Fibroblast of skin of abdomen (primary cell): ENCODE results near the gene PNPLA4. TPM values are rescaled to one million over a fixed set of nuclear protein-coding genes. Genes with fewer than 3 reads are reported as not detected.

Experiments used
- DNase-seq: peaks from one replicate; pipeline ENCODE4 v3.0.0-alpha.2; 2013
- polyA plus RNA-seq, 2 experiments: library from polyadenylated mRNA; unstranded; fragments of 120-200 nt; gene quantifications; one replicate each; pipeline ENCODE4 v1.2.1, GENCODE V29; 2013; ENCODE audit not compliant: insufficient read length in 2 of 2

The PNPLA4 gene, protein sequence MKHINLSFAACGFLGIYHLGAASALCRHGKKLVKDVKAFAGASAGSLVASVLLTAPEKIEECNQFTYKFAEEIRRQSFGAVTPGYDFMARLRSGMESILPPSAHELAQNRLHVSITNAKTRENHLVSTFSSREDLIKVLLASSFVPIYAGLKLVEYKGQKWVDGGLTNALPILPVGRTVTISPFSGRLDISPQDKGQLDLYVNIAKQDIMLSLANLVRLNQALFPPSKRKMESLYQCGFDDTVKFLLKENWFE
- polyA plus RNA-seq (2013, experiment 1 of 2; ENCODE audit: insufficient read length) = 10.7 TPM
- 12.7 TPM for polyA plus RNA-seq (2013, experiment 2 of 2; ENCODE audit: insufficient read length)

DNA sequence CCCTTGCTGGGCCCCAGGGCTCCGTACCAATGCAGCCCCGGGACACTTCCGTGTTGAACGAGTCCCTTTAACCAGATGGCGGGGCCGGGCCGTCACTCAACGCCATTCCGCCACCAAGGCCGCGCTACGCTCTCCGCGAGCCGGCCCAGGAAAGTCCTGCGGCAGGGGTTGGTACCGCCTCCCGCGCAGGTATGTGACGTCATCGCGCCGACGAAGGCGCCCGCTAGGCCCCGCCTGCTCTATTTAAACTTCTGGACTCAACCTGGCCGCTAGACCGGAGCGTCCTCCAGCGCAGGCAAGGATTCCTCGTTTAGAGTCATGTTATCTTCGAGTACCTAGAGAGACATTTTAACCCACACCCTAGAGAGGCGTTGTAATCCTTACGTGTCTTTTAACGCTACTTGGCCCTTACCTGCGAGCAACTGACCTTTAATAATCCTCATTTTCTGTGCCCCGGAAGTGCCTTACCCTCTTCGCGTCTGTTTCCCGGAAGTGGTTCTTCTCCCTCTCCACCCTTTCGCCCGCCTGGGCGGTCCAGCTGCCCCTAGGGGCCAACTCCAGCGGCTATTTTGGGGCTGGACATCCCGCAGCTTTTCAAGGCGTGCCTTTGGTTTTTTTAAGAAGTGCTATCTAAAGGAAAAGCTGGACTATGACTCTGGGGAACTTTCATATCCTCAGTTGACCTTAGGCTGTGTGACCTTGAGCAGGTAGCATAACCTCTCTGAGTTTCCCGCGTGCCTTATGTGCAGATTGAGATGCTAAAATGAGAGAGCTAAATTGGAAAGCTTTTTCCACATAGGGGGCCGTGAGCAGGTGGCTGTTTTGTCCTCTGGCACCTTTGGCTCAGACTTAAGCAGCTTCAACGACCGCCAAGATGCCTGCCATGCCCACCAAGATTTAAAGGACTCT lies at the start of gene PNPLA4:
PNPLA4 (minus strand) TSS at position 155 of the 909 bp plus-strand sequence. CDS start 1,294 bp downstream, outside the sequence.
- DNase-seq = peak; percentile 69

DNA sequence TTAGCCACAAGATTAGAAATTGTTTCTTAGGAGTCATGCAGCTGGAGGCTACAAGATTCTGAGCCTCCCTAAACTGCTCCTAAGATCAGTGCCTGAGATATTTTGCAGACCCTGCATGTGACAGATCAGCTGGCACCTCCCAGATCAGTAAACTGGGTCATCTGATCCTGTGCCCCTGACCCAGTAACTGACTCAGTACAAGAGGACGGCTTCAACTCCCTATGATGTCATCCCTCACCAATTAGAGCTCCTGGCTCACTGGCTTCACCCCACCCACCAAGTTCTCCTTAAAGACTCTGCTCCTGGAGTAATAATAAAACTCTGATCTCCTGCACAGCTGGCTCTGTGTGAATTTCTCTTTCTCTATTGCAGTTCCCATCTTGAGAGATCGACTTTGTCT lies 45.4 kb upstream of the PNPLA4 start:
- no peak for DNase-seq

- no peak for DNase-seq
Observed at GRCh38 chrX:7970428-7970827, 43.2 kb upstream of the PNPLA4 start.

GRCh38 chrX:7965436-7965835 lies 38.2 kb upstream of the PNPLA4 start:
- DNase-seq = no peak

DNA sequence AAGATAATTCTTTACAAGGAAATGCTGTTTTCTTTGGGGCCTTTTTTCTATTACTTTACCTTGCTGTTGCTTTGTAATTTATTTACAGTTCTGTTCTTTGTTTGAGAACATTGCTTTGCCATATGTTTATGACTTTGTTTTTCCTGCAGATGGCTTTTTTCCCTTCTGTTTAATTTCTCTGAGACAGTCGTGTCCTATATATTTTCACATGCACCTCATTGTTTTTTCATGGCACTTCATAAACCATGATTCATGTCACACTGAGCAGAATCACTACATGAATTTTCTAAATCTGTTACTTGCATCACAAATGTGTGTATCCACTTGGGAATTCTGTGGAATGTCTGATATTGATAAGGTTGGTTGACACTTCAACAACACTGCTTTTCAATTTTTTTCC lies 33.0 kb upstream of the PNPLA4 start:
- DNase-seq = no peak

GRCh38 chrX:7953446-7953845 lies 26.2 kb upstream of the PNPLA4 start:
- no peak for DNase-seq

DNA sequence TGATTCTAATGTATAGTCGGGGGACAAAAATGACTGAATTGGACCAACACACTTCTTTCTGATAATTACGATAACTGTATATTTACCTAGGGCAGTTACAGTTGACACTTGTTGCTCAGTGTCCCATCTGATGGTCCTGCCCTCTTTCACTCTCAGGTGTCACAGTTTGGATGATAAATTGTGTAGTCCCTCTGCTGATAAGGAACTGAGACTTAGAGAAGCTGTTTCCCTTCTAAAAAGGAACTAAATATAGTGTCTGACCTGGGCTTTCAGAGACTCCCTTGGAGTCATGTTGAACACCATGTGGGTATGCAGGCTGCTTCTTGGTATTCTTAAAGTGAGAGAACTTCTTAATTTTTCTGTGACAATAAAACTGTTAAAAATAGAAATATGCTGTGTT lies 23.7 kb upstream of the PNPLA4 start:
- DNase-seq = no peak

DNA sequence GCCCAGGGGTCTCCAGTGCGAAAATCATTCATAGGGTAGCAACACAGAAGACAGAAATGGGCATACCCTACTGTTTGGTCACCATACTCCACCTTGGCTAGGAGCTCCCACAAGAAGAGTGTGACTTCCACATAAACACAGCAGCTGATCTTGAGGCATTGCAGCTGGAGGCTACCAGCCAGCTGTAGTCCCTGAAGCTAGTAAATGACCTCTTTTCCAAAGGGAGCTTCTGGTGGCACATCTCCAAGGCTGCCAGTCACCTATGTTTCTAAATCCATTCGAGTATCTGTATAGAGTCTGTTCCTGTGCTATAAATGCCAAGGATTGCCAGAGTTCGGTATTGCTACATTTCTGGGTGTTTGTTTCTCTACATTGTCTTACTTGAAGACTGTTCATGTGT lies 21.3 kb upstream of the PNPLA4 start:
- no peak for DNase-seq

- no peak for DNase-seq
Observed at GRCh38 chrX:7946960-7947359, 19.7 kb upstream of the PNPLA4 start.

DNA sequence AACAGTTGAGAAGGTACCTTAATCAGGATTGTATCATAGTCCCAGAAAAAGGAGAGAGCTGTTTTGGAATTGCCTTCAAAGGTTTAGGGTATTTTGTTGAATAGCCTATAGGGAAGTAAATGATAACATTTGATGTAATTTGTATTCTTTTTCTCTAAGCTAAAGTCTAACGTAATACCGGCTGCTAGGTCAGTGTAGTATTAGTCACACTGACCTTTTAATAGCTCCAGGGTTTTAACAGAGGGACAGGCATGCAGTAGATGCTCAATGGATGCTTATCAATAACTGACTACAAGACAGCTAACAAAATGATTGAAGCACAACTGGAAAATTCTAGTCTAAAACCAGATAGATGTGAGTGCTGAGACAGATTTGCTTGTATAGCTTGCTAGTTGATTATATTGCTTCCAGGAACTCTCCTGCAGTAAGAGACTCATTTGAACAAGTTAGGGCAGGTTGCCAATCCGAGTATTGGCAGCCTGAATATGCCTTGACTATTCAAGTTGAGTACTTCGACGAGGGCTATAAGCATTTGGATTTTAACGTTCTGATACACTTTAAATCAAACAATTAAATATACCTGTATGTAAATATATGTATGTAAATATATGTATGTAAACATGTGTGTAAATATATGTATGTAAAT lies 16.5 kb upstream of the PNPLA4 start:
- DNase-seq = no peak

- DNase-seq = peak; percentile 11
Observed at GRCh38 chrX:7941390-7942042, 14.3 kb upstream of the PNPLA4 start.

- DNase-seq = no peak
Observed at GRCh38 chrX:7934026-7934425, 6.8 kb upstream of the PNPLA4 start.

DNA sequence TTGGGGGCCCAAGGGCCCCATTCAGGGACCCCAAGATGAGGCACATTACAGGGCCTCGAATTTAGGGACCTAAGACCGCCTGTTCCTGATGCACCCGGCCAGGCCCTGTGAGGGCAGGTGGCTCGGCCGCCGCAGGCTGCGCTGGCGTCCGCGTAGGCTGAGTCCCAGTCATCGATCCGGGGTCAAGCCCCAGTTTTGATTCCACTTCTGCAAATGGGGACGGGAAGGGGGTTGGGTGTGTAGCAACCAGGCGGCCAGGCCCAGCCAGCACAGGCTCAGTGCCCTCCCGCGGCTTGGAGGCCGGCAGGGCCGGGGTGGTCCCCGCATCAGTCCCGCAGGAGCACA lies 327 bp downstream of the PNPLA4 start:
- DNase-seq = no peak

- peak; percentile 10 for DNase-seq
Observed at GRCh38 chrX:7926501-7926900, 712 bp downstream of the PNPLA4 start.

DNA sequence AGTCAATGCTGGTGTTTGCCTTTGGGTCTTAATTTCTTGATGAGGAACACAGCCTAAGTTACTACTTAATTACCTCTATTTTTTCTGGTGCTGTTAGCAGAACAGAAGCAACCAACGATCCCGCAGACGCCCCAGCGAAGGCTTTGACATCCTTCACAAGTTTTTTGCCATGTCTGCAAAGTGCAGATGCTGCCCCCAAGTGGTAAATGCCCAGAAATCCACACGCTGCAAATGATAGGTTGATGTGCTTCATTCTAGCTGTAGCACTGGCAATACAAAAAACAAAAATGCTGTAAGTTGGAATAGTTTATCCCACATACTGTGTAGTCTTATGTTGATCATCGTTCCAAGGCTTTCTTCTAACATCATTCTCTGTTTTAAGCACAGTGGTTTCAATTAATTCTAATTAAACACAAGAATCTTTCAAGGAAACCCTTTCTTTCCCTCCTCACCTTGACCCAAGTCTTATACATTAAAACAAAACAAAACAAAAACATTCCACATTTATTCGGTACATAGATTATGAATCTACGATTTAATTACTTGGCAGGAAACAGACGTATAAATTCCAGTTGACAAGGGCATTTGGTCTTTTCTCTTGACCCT lies 1.2 kb downstream of the PNPLA4 start:
- DNase-seq = peak; percentile 61

- DNase-seq = no peak
Observed at GRCh38 chrX:7921750-7922149, 5.5 kb downstream of the PNPLA4 start.

GRCh38 chrX:7908821-7909220 lies 18.4 kb downstream of the PNPLA4 start:
- DNase-seq = no peak

GRCh38 chrX:7904562-7904961 lies 22.7 kb downstream of the PNPLA4 start:
- DNase-seq = no peak

DNA sequence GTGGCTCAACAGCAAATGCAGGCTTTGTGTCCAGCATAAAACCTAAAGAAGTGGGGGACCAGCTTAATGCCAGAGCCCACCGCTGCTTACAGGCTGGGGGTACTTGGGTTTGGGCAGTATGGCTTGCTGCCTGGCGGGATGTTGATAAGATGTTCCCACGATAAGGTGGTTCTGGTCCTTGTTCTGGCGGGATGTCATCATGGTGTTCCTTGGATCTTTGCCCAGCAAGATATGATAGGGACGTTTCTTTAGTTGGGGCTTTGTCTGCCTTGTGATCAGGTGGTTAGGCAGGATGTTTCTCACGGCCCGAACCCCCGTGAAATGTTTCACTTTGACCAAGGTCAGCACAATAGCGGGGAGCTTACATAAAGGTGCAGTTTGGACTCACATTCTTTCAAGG lies 35.3 kb downstream of the PNPLA4 start:
- no peak for DNase-seq

DNA sequence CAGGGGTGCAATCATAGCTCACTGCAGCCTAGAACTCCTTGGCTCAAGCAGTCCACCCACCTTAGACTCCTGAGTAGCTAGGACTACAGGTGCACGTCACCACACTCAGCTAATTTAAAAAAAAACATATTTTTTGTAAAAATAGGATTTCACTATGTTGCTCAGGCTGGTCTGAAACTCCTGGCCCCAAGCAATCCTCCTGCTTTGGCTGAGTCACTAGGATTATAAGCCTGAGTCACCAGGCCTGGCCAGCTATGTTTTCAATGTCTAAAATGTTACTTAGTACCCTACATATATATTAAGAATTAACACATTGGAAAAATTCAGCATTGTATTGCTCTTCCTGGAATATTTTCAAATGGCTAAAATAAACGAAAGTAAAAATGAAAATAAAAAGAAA lies 37.5 kb downstream of the PNPLA4 start:
- peak; percentile 4 for DNase-seq

- DNase-seq = no peak
Observed at GRCh38 chrX:7889135-7889534, 38.1 kb downstream of the PNPLA4 start.

DNA sequence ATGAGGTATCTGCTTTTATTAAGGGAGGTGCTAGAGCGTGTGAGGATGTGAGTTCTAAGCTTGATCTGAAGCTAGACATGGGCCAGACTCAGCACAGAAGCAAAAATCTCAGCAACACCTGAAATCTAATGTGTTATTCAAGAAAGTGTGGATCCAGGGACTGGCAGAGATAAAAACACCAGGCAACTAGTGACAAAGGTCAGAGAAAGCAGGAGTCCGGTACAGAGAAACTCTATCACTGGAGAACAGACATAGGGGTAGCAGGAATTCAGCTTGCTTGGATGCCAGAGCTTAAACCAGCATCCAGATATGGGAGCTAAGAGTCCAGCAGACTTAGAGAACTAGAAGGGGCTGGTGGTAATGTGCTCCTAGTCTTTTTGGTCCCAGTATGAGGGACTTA lies 50.3 kb downstream of the PNPLA4 start:
- no peak for DNase-seq
